H1 (cell line): ENCODE data around the gene LGALS1. TPM values are rescaled to one million over a fixed set of nuclear protein-coding genes. Genes with fewer than 3 reads are reported as not detected.

Source experiments
- CTCF ChIA-PET: fragments of 300-600 bp; sonication (Branson Sonifier 250); formaldehyde crosslinking; loops from one replicate; lab custom pipeline; 2021; ENCODE audit not compliant: partially characterized antibody; lab: Charles Lee
- POLR2A ChIA-PET: fragments of 300-600 bp; sonication (Branson Sonifier 250); formaldehyde crosslinking; loops from one replicate; lab custom pipeline; 2021; ENCODE audit warnings: inconsistent platforms; ENCODE audit not compliant: partially characterized antibody; lab: Charles Lee
- DNase-seq, 2 experiments: peaks; one replicate each; pipeline versions ENCODE4 v3.0.0 to v3.0.0-alpha.2; 2010 to 2022; ENCODE audit warnings: low spot score in 2 of 2, low read depth in 1 of 2, mixed read lengths in 1 of 2
- FAIRE-seq: peaks from 2 replicates; lab custom pipeline; 2011; peaks lifted over from hg19 to GRCh38; lab: Jason Lieb, UNC
- H2AFZ ChIP-seq: 2 replicates; pipeline ENCODE4 v1.8.1; 2012; ENCODE audit warnings: low read length, inconsistent platforms
- H2AK5ac ChIP-seq: 2 replicates; pipeline ENCODE4 v1.6.1; 2013; ENCODE audit warnings: low read depth, low read length
- H2BK120ac ChIP-seq: replicated peaks from 2 replicates; pipeline ENCODE3; 2013; ENCODE audit warnings: low read depth, low read length, inconsistent platforms
- H2BK12ac ChIP-seq: 2 replicates; pipeline ENCODE4 v1.6.1; 2013; ENCODE audit warnings: low read depth, low read length
- H2BK15ac ChIP-seq: 2 replicates; pipeline ENCODE4 v1.6.1; 2013; ENCODE audit warnings: low read length
- H2BK20ac ChIP-seq: 2 replicates; pipeline ENCODE4 v1.6.1; 2013; ENCODE audit warnings: low read length
- H2BK5ac ChIP-seq: 2 replicates; pipeline ENCODE4 v1.6.1; 2013; ENCODE audit warnings: low read depth, low read length
- H3K14ac ChIP-seq: 2 replicates; pipeline ENCODE4 v1.6.1; 2013; ENCODE audit warnings: inconsistent platforms; ENCODE audit not compliant: insufficient read length
- H3K18ac ChIP-seq: 2 replicates; pipeline ENCODE4 v1.6.1; 2013; ENCODE audit warnings: low read length; ENCODE audit errors: extremely low read depth
- H3K23ac ChIP-seq: 2 replicates; pipeline ENCODE4 v1.6.1; 2013; ENCODE audit warnings: inconsistent platforms; ENCODE audit not compliant: insufficient read length
- H3K23me2 ChIP-seq: 2 replicates; pipeline ENCODE4 v1.6.1; 2013; ENCODE audit warnings: low read depth, low read length
- H3K27ac ChIP-seq: 2 replicates; pipeline ENCODE4 v1.6.1; 2011; ENCODE audit warnings: low read depth, low read length, inconsistent platforms
- H3K27me3 ChIP-seq, 4 experiments: replicated peaks in 1 of 4; 1 replicate in 1 of 4; 2 replicates in 3 of 4; pipeline versions ENCODE4 v1.6.1 to v1.8.1; 2011 to 2013; ENCODE audit warnings: low read length in 3 of 4, mild to moderate bottlenecking in 3 of 4, inconsistent platforms in 2 of 4, mixed read lengths in 2 of 4, moderate library complexity in 1 of 4; ENCODE audit not compliant: control insufficient read depth in 3 of 4, insufficient read depth in 3 of 4; ENCODE audit errors: extremely low read depth in 1 of 4
- H3K36me3 ChIP-seq, 4 experiments: 2 replicates each; pipeline versions ENCODE4 v1.6.1 to v1.8.1; 2011 to 2013; ENCODE audit warnings: mild to moderate bottlenecking in 4 of 4, low read length in 3 of 4, moderate library complexity in 2 of 4, control low read depth in 1 of 4, inconsistent platforms in 1 of 4; ENCODE audit not compliant: insufficient read depth in 4 of 4, control insufficient read depth in 2 of 4
- H3K4ac ChIP-seq: replicated peaks from 2 replicates; pipeline ENCODE3; 2013; ENCODE audit warnings: low read length, low read depth, mixed read lengths, inconsistent platforms; ENCODE audit not compliant: insufficient read length
- H3K4me1 ChIP-seq, 4 experiments: replicated peaks in 1 of 4; 1 replicate in 1 of 4; 2 replicates in 3 of 4; pipeline versions ENCODE4 v1.6.1 to v1.8.1; 2011 to 2013; ENCODE audit warnings: low read length in 3 of 4, inconsistent platforms in 2 of 4, mixed read lengths in 1 of 4; ENCODE audit not compliant: insufficient read depth in 4 of 4, control insufficient read depth in 3 of 4
- H3K4me2 ChIP-seq, 2 experiments: 2 replicates each; pipeline versions ENCODE4 v1.6.1 to v1.8.1; 2011 to 2013; ENCODE audit warnings: low read depth in 2 of 2, low read length in 2 of 2, control low read depth in 1 of 2, inconsistent platforms in 1 of 2, mild to moderate bottlenecking in 1 of 2; ENCODE audit not compliant: insufficient read depth in 1 of 2
- H3K4me3 ChIP-seq, 4 experiments: fragments of 200-600, 300-600 bp in 1 of 4; sonication (generic), shearing (Covaris generic), sonication (Bioruptor Twin) in 1 of 4; 2 replicates each; pipeline versions ENCODE4 v1.5.1 to v1.8.1; 2011 to 2016; ENCODE audit warnings: low read length in 4 of 4, low read depth in 3 of 4, control low read depth in 2 of 4, inconsistent platforms in 2 of 4, mild to moderate bottlenecking in 2 of 4, mixed read lengths in 1 of 4, moderate library complexity in 1 of 4; ENCODE audit not compliant: insufficient read depth in 2 of 4; ENCODE audit errors: extremely low read depth in 1 of 4
- H3K56ac ChIP-seq: replicated peaks from 2 replicates; pipeline ENCODE3; 2013; ENCODE audit warnings: low read depth, mild to moderate bottlenecking, mixed read lengths, low read length, inconsistent platforms; ENCODE audit not compliant: insufficient read length
- H3K79me1 ChIP-seq: 2 replicates; pipeline ENCODE4 v1.6.1; 2013; ENCODE audit warnings: low read depth, low read length, control low read depth
- H3K79me2 ChIP-seq, 2 experiments: 2 replicates each; pipeline versions ENCODE4 v1.6.1 to v1.8.1; 2012 to 2013; ENCODE audit warnings: low read length in 2 of 2, mild to moderate bottlenecking in 2 of 2, inconsistent platforms in 1 of 2; ENCODE audit not compliant: insufficient read depth in 2 of 2, control insufficient read depth in 1 of 2
- H3K9ac ChIP-seq, 4 experiments: replicated peaks in 1 of 4; 1 replicate in 1 of 4; 2 replicates in 3 of 4; pipeline versions ENCODE4 v1.6.1 to v1.8.1; 2011 to 2013; ENCODE audit warnings: low read depth in 3 of 4, low read length in 3 of 4, control low read depth in 2 of 4, mild to moderate bottlenecking in 2 of 4, moderate library complexity in 2 of 4, inconsistent platforms in 1 of 4; ENCODE audit errors: extremely low read depth in 1 of 4
- H3K9me3 ChIP-seq, 2 experiments: 2 replicates each; pipeline versions ENCODE4 v1.6.1 to v1.8.1; 2012 to 2013; ENCODE audit warnings: mild to moderate bottlenecking in 2 of 2, moderate library complexity in 2 of 2, control low read depth in 1 of 2, inconsistent platforms in 1 of 2, low read depth in 1 of 2, low read length in 1 of 2, mixed read lengths in 1 of 2; ENCODE audit not compliant: insufficient read depth in 2 of 2
- H4K20me1 ChIP-seq, 2 experiments: replicated peaks in 1 of 2; 2 replicates each; pipeline versions ENCODE3 to v1.8.1; 2011 to 2013; ENCODE audit warnings: inconsistent platforms in 2 of 2, low read length in 2 of 2, mild to moderate bottlenecking in 1 of 2; ENCODE audit not compliant: insufficient read depth in 2 of 2, control insufficient read depth in 1 of 2
- H4K5ac ChIP-seq: 2 replicates; pipeline ENCODE4 v1.6.1; 2013; ENCODE audit warnings: low read length, low read depth, mixed read lengths, inconsistent platforms; ENCODE audit not compliant: insufficient read length
- H4K8ac ChIP-seq: 2 replicates; pipeline ENCODE4 v1.8.0; 2013; ENCODE audit warnings: mild to moderate bottlenecking, moderate library complexity, low read length, inconsistent platforms; ENCODE audit not compliant: insufficient read depth; ENCODE audit errors: extremely low read depth
- H4K91ac ChIP-seq: replicated peaks from 2 replicates; pipeline ENCODE3; 2013; ENCODE audit warnings: low read length, mixed read lengths, inconsistent platforms; ENCODE audit not compliant: insufficient read length
- BRCA1 ChIP-seq: IDR thresholded peaks from 2 replicates; pipeline ENCODE4 v1.6.1; 2012; ENCODE audit warnings: low read depth, low read length, improper control_type of control experiment
- CHD2 ChIP-seq: IDR thresholded peaks from 2 replicates; pipeline ENCODE4 v1.6.1; 2012; ENCODE audit warnings: low read length, improper control_type of control experiment
- CREB1 ChIP-seq: IDR thresholded peaks from 2 replicates; pipeline ENCODE4 v1.6.1; 2012; ENCODE audit warnings: inconsistent platforms
- EGR1 ChIP-seq: IDR thresholded peaks from 2 replicates; pipeline ENCODE4 v1.6.1; 2011; ENCODE audit warnings: low read depth, low read length, borderline replicate concordance
- JUND ChIP-seq: IDR thresholded peaks from 2 replicates; pipeline ENCODE4 v1.6.1; 2011; ENCODE audit warnings: mild to moderate bottlenecking, improper control_type of control experiment, low read length
- KDM1A ChIP-seq: fragments of 200-600, 300-600 bp; sonication (generic); IDR thresholded peaks from 2 replicates; pipeline ENCODE4 v1.7.1; 2016; ENCODE audit warnings: mild to moderate bottlenecking, low read length, borderline replicate concordance
- RBBP5 ChIP-seq: IDR thresholded peaks from 2 replicates; pipeline ENCODE4 v1.7.1; 2012; ENCODE audit warnings: low read depth, mild to moderate bottlenecking, inconsistent platforms, low read length, moderate library complexity, borderline replicate concordance
- RNF2 ChIP-seq: fragments of 200-900, 300-1000 bp; sonication (generic); IDR thresholded peaks from 2 replicates; pipeline ENCODE4 v1.7.1; 2016; ENCODE audit warnings: borderline replicate concordance, low read depth, mild to moderate bottlenecking, antibody characterized with exemption, low read length; ENCODE audit not compliant: poor library complexity, severe bottlenecking; ENCODE audit errors: missing control alignments
- SP4 ChIP-seq: IDR thresholded peaks from 2 replicates; pipeline ENCODE4 v1.6.1; 2012; ENCODE audit warnings: low read length, inconsistent platforms
- TBP ChIP-seq: IDR thresholded peaks from 2 replicates; pipeline ENCODE4 v1.6.1; 2011; ENCODE audit warnings: low read depth, low read length, improper control_type of control experiment
- WGBS, 2 experiments: shearing (Covaris generic) in 1 of 2; methylation state at CpG; one replicate each; pipeline versions ENCODE4 v1.1.6 to v1.1.7; 2013 to 2015; ENCODE audit warnings: low lambda C conversion rate in 2 of 2, mixed read lengths in 2 of 2, inconsistent platforms in 1 of 2, low coverage in 1 of 2, missing lambda C conversion rate in 1 of 2; ENCODE audit not compliant: insufficient replicate concordance in 2 of 2, insufficient coverage in 1 of 2, insufficient read length in 1 of 2; ENCODE audit errors: extremely low coverage in 1 of 2, missing lambda C conversion rate in 1 of 2; 5-methylcytosine and 5-hydroxymethylcytosine counted together
- polyA plus RNA-seq, 7 experiments: library from polyadenylated mRNA; depleted of rRNA in 3 of 7; stranded (reverse) in 5 of 7; unstranded in 2 of 7; fragments of >200 nt in 5 of 7; fragments of 200-250 nt in 2 of 7; gene quantifications; 1 replicate in 5 of 7; 2 replicates in 1 of 7; 4 replicates in 1 of 7; pipeline versions ENCODE4 v1.2.1 to v1.2.3, GENCODE V29; 2011 to 2013; ENCODE audit warnings: missing spikeins in 2 of 7, mixed read lengths in 2 of 7
- total RNA-seq: library from RNA; stranded (reverse); fragmentation: NEBNext Ultra II Directional; extraction: Animal tissue kit (Norgen Biotek cat#: 25700); gene quantifications from 2 replicates; pipeline ENCODE4 v1.2.1, GENCODE V29; 2021
- TF ChIP-seq, protein P1 (sequence below): IDR thresholded peaks from 2 replicates; pipeline ENCODE4 v1.6.1; 2011; ENCODE audit warnings: low read depth, mild to moderate bottlenecking, low read length; ENCODE audit not compliant: insufficient read depth

LGALS1 gene
- total and polyA plus RNA-seq, 2 of the 8 experiments (the other 6 are each of a cell fraction or from before 2014, with no cell fraction given): 12.0 to 92.4 TPM

DNA sequence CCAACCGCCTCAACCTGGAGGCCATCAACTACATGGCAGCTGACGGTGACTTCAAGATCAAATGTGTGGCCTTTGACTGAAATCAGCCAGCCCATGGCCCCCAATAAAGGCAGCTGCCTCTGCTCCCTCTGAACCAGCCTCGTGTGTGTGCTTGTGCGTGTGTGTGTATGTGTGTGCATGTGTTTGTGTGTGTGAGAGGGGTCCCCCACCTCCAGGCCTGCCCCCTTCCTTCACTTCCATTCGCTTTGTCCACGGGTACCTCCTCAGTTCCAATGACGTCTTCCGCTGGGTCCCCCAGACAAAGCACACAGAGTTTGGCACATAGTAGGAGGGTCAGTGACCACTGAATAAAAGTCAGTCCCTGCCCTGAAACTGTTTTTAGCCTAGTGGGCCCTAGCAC, 4.2 kb downstream of the LGALS1 start:
- Histone ChIP-seq H3K14ac (no peak overlapping the region), H3K4ac (no peak overlapping the region), H3K79me2 (no peaks in the 10 kb centered on the region), H2BK20ac (no peak overlapping the region), H3K18ac (no peak overlapping the region), H2AK5ac (no peak overlapping the region), H3K27ac (no peak overlapping the region), H2BK15ac (no peak overlapping the region), H3K56ac (no peak overlapping the region), H4K20me1 (peaks cover 0 to 2% of the 10 kb centered on the region in 2 experiments), H3K4me3 (no peak overlapping the region), H3K36me3 (no peaks in the 10 kb centered on the region), H2AFZ (no peak overlapping the region), H2BK120ac (no peak overlapping the region), H2BK12ac (0 out of 2 replicates have a peak overlapping the region, but pooled peaks have one; percentile 50), H2BK5ac (no peak overlapping the region), H3K23ac (no peak overlapping the region), H4K91ac (peak overlapping the region; percentile 54), H3K4me2 (no peak overlapping the region), H3K27me3 (peaks cover 0 to 2% (median 0%) of the 10 kb centered on the region in 4 experiments; a peak in 1 of 7 replicates), H4K5ac (no peak overlapping the region), H3K9me3 (no peaks in the 10 kb centered on the region), H4K8ac (no peak overlapping the region), H3K9ac (no peak overlapping the region), H3K79me1 (no peaks in the 10 kb centered on the region), H3K23me2 (peaks cover 2% of the 10 kb centered on the region; the same call in 1 of the 2 replicates), H3K4me1 (peaks cover 0 to 16% (median 13%) of the 10 kb centered on the region in 4 experiments; a peak in 6 of 7 replicates)
- no peak for DNase-seq
- ChIA-PET CTCF (interaction anchor here (0.8 to 16.3 kb wide), 10 partner anchors 17 to 274 kb away, joined by 3 to 261 read pairs (median 6); partner anchors contain the start of genes C22orf23, PDXP, POLR2F and SH3BP1), POLR2A (interaction anchor here (0.8 to 5.4 kb wide), 4 partner anchors 11 to 37 kb away, joined by 3 to 37 read pairs (median 10); partner anchors contain the start of gene PDXP)
- no peak for FAIRE-seq
- WGBS, 2 experiments: 94% methylated on average over 8 of the region's 8 CpGs; no CpG with 5 or more reads in 1 of the 2 experiments
- TF ChIP-seq, protein P1, sequence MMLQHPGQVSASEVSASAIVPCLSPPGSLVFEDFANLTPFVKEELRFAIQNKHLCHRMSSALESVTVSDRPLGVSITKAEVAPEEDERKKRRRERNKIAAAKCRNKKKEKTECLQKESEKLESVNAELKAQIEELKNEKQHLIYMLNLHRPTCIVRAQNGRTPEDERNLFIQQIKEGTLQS: no peak
- TF ChIP-seq RBBP5 (no peak), BRCA1 (no peak), EGR1 (no peak), CHD2 (no peak), CREB1 (no peak), RNF2 (no peak), JUND (no peak), SP4 (no peak), TBP (no peak), KDM1A (no peak)
